Measurements from ENCODE around the gene GPR3. TPM values are rescaled to one million over a fixed set of nuclear protein-coding genes. Genes with fewer than 3 reads are reported as not detected.
A peak's percentile ranks its signal among the peaks of the same experiment; 100 is the strongest.
"Not testable (repeated sequence)": the region's sequence is repeated elsewhere in the genome, so short reads cannot be mapped to it uniquely, and the experiment has no call there.

The GPR3 gene
- total and polyA plus RNA-seq, 11 donors, result 0.11 to 3.7 (median 0.53) TPM; not detected in 1

DNA sequence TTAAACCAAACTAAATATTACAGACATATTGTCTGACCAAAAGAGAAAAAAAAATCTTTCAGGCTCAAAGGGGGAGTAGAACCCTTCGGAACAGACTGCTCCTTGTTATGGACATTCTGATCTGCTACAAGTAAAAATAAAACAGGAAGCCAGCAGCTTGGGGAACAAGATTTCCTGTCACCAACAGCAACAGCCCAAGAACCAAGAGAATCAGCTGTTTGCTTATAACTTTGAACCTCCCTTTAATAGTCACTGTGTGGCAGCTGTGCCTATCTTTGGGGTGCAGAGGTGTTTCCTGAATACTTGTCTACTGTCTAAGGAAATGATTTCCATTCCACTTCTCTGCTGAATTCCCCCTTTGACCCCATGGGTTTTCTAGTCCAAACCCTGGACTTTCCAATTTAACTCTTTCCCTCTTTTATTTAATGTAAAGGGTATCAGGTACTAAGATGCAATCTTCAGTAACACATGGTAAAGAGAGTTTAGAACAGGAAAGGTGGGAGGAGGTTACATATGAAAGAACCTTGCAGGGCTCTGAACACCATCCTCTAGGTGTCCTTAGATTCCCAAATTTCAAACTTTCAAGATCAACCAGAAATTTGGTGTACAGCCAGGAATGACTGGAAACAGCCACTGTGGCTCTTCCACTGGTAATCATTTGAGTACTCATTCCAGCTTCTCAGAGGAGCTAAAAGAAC lies 38.6 kb downstream of the GPR3 start:
- 0 to 4% (median 0%) methylated on average over 1 of the region's 1 CpG for WGBS, 4 donors
- Histone ChIP-seq H3K36me3 (peaks cover 0 to 22% (median 8%) of the 10 kb centered on the region in 9 donors), H3K4me1 (peaks cover 35 to 100% (median 93%) of the 10 kb centered on the region in 12 donors), H3K4me3 (peak overlapping the region in 7 of 12 donors; percentile 2 to 26 (median 5)), H3K27ac (peak overlapping the region; percentile 82 to 94 (median 86)), H3K9me3 (no peaks in the 10 kb centered on the region), H3K27me3 (no peaks in the 10 kb centered on the region)
- no peak for TF ChIP-seq POLR2A (IDR thresholded peaks at IDR 0.05)
- TF ChIP-seq, protein P1, sequence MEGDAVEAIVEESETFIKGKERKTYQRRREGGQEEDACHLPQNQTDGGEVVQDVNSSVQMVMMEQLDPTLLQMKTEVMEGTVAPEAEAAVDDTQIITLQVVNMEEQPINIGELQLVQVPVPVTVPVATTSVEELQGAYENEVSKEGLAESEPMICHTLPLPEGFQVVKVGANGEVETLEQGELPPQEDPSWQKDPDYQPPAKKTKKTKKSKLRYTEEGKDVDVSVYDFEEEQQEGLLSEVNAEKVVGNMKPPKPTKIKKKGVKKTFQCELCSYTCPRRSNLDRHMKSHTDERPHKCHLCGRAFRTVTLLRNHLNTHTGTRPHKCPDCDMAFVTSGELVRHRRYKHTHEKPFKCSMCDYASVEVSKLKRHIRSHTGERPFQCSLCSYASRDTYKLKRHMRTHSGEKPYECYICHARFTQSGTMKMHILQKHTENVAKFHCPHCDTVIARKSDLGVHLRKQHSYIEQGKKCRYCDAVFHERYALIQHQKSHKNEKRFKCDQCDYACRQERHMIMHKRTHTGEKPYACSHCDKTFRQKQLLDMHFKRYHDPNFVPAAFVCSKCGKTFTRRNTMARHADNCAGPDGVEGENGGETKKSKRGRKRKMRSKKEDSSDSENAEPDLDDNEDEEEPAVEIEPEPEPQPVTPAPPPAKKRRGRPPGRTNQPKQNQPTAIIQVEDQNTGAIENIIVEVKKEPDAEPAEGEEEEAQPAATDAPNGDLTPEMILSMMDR (IDR thresholded peaks at IDR 0.05), result peak in 5 of 12 donors; percentile 12 to 42 (median 28)
- intact Hi-C loops (cut with DNase I), result loop anchor here in 5 of 10 donors (2.0 to 10.0 kb wide), 5 partner anchors 54 to 172 kb away; no protein-coding TSS in a partner anchor
- DNase-seq (peak in 1 of 5 donors; percentile 44), ATAC-seq (peak; percentile 27 to 53 (median 42))

DNA sequence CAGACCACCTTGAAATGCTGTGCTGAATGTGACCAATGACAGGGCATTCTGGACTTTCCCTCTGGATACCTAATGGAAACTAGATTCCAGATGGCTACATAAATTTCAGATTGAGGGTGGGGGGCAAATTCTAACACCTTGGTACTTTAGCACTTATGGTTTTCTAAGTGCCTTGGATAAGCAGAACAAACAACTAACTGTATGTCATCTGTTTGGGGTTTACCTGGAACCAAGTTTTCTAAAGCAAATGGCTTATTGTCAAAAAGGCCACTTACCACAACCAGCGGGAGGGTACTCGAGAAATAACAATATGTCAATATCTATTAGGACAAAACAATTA lies 39.1 kb downstream of the GPR3 start:
- peak overlapping the region in 1 of 12 donors; percentile 5 for H3K4me3 ChIP-seq
- H3K27me3 ChIP-seq, result no peaks in the 10 kb centered on the region

DNA sequence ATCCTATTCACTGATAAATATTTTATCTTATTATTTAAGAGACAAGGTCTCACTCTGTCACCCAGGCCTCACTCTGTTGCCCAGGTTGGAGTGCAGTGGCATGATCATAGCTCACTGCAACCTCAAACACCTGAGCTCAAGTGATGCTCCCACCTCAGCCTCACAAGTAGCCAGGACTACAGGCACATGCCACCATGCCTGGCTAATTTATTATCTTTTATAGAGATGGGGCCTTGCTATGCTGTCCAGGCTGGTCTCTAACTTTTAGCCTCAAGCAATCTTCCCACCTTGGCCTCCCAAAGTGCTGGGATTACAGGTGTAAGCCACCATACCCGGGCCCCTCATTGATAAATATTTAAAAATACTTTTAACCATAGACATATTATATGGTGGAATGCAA lies 40.3 kb downstream of the GPR3 start:
- DNase-seq, ATAC-seq, H3K9me3 ChIP-seq, H3K27me3 ChIP-seq, H3K4me3 ChIP-seq, H3K36me3 ChIP-seq: not testable (repeated sequence)
- Histone ChIP-seq H3K4me1 (peaks cover 35 to 100% (median 96%) of the 10 kb centered on the region in 12 donors), H3K27ac (peak overlapping the region in 6 of 12 donors; percentile 21 to 94 (median 59))
- 89 to 97% (median 92%) methylated on average over 1 of the region's 1 CpG for whole genome bisulfite sequencing, 4 donors
- intact Hi-C loops (cut with DNase I), result loop anchor here in 4 of 10 donors (5.0 to 10.0 kb wide), 3 partner anchors 52 to 125 kb away; no protein-coding TSS in a partner anchor

More for the DNA sequence above, 39.1 kb downstream of the GPR3 start:
- Histone ChIP-seq H3K27ac (peak overlapping the region; percentile 82 to 94 (median 86)), H3K36me3 (peaks cover 0 to 18% (median 3%) of the 10 kb centered on the region in 9 donors), H3K4me1 (peaks cover 40 to 100% (median 95%) of the 10 kb centered on the region in 12 donors), H3K9me3 (no peaks in the 10 kb centered on the region)
- TF ChIP-seq POLR2A (IDR thresholded peaks at IDR 0.05), result no peak
- TF ChIP-seq, protein P1 (IDR thresholded peaks at IDR 0.05), result no peak
- ATAC-seq, result no peak
- intact Hi-C loops (cut with DNase I), result loop anchor here in 5 of 10 donors (2.0 to 10.0 kb wide), 5 partner anchors 53 to 171 kb away; no protein-coding TSS in a partner anchor
- 84 to 92% (median 86%) methylated on average over 2 of the region's 2 CpGs for WGBS, 4 donors
- DNase-seq, result no peak

DNA sequence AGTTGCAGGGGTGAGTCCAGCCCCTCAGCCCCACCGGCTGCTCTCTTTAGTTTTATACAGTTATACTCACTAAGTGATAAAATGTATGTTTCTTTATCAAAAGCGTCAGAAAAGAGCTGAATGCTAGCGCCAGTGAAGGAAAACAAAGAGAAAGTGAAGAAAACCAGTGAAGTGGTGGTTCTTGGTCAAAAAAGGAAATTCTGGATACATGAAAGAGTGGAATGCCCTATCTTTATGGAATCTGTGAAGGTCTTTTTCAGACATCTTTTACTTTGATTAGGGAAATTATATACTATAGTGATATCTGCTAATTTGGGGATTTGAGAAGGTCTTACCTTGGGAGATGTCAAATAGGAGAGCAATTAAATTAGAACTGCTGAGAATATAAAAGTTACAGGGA lies 41.3 kb downstream of the GPR3 start:
- Histone ChIP-seq H3K27ac (peak overlapping the region in 11 of 12 donors; percentile 17 to 94 (median 71)), H3K4me1 (peaks cover 35 to 100% (median 96%) of the 10 kb centered on the region in 12 donors)

More for the DNA sequence above, 41.3 kb downstream of the GPR3 start:
- Histone ChIP-seq H3K27me3 (no peaks in the 10 kb centered on the region), H3K36me3 (no peaks in the 10 kb centered on the region), H3K9me3 (no peaks in the 10 kb centered on the region), H3K4me3 (no peak overlapping the region)
- intact Hi-C loops (cut with DNase I), result loop anchor here in 4 of 10 donors (5.0 to 10.0 kb wide), 3 partner anchors 51 to 124 kb away; no protein-coding TSS in a partner anchor
- ATAC-seq, result no peak
- no peak for DNase-seq
- 73 to 81% (median 80%) methylated on average over 3 of the region's 3 CpGs for WGBS, 4 donors
- TF ChIP-seq, protein P1 (IDR thresholded peaks at IDR 0.05), result no peak
- TF ChIP-seq POLR2A (IDR thresholded peaks at IDR 0.05), result no peak
